Measurements from ENCODE around the gene RNF217. TPM values are rescaled to one million over a fixed set of nuclear protein-coding genes. Genes with fewer than 3 reads are reported as not detected.
"Not testable (repeated sequence)": the region's sequence is repeated elsewhere in the genome, so short reads cannot be mapped to it uniquely, and the experiment has no call there.

RNF217 gene
- total RNA-seq, 1 donor from 2014 or later = 15.2 TPM

DNA sequence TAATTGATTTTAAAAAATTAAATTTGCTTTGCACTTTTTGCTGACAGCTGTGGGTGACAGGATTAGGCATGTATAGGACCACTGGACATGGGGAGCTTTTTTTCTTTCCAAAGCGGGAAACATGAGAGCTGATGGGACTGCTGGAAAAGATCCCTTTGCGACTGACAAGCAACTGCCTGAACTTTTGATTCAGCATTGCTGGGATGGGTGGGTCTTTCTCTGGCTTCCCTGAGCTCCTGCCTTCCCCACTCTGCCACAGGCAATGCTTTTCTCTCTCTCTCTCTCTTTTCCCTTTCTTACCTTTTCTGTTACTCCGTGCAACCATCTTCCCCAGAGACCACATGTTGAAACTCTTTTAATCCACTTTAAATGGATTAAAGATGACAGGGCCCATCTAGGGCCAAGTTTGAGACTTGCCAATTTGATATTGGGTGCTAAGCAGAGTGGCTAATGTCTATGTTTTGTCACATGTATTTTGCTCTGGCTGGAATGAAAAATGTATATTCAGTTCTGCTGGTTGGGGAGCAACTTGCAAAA is 157.9 kb downstream of the RNF217 start:
- DNase-seq (ENCODE audit: extremely low read depth, low read depth, low spot score) = no peak

DNA sequence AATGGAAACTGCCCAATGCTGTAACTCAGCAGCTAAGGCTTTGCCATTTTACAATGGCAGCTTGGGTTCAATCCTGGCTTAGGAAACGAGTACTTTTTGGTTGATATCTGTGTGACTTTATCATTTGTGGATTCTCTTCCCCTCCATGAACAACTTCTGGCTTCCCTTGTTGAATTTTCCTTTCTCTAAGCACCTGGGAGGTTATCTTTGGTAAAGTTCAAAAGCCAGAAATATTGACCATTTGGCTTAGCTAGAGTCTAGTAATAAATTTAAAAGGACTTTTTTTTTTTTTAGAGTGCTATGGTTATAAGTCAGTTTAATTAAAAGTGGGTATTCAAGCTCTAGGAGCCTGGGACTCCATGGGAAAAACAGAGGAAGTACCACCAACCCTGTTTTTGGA is 159.7 kb downstream of the RNF217 start:
- no peak for DNase-seq (ENCODE audit: extremely low read depth, low read depth, low spot score)

DNA sequence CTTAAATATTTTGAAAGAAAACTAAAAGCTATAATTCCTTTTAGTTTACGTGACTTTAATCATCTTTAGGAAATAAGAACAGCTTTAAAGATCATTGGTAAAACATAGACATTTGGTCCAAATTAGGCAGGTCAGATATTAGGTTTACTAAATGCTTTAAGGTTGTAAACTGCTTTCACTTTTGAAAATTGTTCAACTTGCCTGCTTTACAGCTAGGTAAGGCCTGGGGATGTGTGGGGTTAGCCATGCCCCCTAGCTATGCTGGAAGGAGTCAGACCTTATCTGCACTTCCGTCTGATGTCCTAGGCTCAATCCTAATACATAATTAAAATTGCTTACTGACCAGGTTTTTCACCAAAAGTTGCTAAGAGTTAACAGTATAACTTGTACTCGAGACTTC is 160.8 kb downstream of the RNF217 start:
- DNase-seq (ENCODE audit: extremely low read depth, low read depth, low spot score) = no peak

DNA sequence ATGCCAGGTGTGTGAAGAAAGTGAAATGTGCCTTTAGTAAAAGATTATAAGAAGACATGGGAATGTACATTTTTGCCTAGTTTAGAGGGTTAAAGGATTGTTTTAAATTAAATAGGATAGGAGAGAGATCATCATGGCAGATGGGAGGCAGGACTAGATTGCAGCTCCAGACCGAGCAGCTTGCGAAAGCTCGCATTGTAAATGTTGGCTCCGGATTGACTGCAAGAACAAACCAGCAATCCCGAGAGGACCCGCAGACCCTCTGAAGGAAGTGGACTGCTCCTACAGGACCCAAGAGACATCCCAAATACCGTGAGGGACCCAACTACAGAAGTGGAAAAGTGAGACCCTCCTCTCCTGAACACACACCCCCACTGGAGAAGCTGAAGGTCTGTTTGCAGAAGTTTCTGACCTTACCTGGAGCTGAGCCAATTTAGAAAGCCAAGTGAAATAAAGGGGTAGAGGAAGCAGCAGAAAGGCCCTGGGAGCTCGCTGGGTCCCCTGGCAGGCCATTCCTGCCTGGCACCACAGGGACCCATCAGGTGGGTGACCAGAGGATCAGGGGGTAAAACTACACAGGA is 161.3 kb downstream of the RNF217 start:
- no peak for DNase-seq (ENCODE audit: extremely low read depth, low read depth, low spot score)

DNA sequence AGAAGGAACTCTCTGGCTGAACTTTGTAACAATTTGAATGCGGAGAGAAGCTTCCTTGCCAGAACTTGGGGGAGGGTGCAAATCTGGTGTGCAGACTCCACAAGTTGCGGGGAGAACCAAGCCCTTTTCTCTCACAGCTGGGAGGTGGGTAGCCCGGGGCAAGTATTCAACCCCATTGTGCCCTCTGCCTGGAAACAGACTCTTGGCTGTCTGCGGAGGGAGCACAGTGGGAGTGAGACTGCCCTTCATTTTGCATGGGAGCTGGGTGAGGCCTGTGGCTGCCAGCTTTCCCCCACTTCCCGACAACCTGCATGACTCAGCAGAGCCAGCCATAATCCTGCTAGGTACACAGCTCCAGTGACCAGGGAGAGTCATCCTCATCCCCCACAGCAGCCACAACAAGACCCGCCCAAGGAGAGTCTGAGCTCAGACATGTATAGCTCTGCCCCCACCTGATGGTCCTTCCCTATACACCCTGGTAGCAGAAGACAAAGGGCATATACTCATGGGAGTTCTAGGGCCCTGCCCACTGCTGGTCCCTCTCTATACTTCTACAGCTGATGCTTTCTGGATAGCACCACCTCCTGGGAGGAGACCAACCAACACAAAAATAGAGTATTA is 161.9 kb downstream of the RNF217 start:
- DNase-seq (ENCODE audit: extremely low read depth, low read depth, low spot score) = no peak

DNA sequence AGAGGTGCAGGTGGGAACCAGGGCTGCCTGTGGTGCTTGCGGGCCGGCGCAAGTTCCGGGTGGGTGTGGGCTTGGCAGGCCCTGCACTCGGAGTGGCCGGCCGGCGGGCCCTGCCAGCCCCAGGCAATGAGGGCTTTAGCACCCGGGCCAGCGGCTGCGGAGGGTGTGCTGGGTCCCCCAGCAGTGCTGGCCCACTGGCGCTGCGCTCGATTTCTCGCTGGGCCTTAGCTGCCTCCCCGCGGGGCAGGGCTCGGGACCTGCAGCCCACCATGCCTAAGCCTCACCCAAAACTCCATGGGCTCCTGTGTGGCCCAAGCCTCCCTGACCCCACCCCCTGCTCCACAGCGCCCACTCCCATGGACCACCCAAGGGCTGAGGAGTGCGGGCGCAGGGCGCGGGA is 163.6 kb downstream of the RNF217 start:
- not testable (repeated sequence) for DNase-seq (ENCODE audit: extremely low read depth, low read depth, low spot score)

DNA sequence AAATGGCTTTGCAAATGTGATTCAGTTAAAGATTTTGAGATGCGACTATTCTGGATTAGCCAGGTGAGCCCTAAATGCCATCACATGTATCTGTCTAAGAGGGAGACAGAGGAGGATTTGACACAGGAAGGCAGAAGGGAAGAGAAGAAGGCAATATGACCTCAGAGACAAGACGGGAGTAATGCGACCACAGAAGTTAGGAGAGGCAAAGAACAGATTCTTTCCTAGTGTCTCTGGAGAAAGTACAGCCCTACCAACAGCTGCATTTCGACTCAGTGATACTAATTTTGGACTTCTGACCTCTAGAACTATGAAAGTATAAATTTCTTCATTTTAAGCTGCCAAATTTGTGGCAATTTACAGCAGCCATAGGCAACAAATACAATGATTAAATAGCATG is 167.1 kb downstream of the RNF217 start:
- no peak for DNase-seq (ENCODE audit: extremely low read depth, low read depth, low spot score)

DNA sequence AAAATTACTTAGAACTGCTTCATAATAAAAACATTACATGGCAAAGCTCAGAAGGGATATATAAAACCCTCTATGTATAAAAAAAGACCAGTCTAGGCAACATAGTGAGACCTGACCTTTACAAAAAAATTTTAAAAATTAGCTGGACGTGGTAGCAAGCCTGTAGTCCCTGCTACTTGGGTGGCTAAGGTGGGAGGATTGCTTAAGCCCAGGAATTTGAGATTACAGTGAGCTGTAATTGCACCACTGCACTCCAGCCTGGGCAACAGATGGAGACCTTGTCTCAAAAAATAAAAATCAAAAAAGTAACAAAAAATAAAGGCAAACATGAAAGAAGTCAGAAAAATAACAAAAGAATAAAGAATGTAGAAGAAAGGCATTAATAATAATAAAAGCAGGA is 169.8 kb downstream of the RNF217 start:
- DNase-seq (ENCODE audit: extremely low read depth, low read depth, low spot score) = no peak

DNA sequence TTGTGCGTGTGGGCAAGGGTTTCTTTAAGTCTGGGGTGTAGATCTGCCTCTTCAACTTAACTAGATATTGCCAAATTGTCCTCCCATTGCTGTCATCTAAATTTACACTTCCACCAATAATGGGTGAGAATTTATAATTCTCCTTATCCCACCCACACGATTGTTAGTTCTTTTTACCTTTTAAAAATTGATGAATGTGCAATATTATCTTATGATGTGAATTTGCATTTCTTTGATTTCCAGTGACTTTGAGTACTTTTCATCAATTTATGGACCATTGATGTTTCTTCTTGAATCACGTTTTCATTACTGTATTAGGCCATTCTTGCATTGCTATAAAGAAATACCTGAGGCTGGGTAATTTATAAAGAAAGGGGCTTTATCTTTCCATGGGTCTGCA is 174.1 kb downstream of the RNF217 start:
- DNase-seq (ENCODE audit: extremely low read depth, low read depth, low spot score) = no peak

DNA sequence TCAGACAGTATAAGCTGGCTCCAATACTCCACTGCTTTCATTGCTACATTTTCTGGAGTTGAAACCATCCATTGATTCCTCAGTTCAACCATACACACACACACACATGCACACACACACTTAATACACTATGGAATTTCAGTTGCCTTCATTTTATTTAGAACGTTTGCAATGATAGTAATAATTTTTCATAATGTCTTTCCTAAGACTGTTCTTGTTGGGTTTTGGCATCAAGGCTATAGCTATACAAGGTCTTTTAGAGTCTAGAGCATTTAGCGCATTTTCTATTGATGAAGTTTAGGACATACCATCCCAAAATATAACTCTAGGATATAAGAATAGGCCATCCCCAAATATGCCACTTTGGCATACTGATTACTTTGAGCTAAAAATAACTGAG is 175.8 kb downstream of the RNF217 start:
- DNase-seq (ENCODE audit: extremely low read depth, low read depth, low spot score) = no peak

DNA sequence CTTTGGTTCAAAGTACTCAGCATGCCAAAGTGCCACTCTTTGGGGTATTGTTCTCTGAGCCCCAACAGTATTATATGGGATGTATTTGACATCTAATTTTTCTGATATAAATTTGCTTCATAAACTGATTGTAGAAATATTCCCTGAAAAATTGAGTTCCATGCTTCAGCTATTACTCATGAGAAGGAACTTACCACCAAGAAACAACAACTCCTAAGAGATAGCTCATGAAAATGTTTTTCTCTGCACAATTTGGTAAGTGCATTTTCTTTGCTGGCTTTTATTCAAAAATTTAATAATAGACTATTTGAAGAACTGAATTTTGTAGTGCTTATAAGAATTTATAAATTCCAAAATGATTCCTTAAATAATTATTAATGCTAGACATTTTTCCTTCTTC is 178.6 kb downstream of the RNF217 start:
- no peak for DNase-seq (ENCODE audit: extremely low read depth, low read depth, low spot score)

Other genes with a start within 250 kb of the RNF217 start
- 5.1 and 9.6 TPM in 2 replicates for gene TPD52L1, start 191.3 kb downstream of the RNF217 start, total RNA-seq